HG03571 (cell line): ENCODE measurements around the gene TYR.
"Not testable (repeated sequence)": the region's sequence is repeated elsewhere in the genome, so short reads cannot be mapped to it uniquely, and the experiment has no call there.

Experiments
- ATAC-seq: cut with Tn5 transposase; IDR thresholded peaks from one replicate; pipeline ENCODE4 v1.9.1; 2021; ENCODE audit not compliant: unreplicated experiment

The TYR gene

DNA sequence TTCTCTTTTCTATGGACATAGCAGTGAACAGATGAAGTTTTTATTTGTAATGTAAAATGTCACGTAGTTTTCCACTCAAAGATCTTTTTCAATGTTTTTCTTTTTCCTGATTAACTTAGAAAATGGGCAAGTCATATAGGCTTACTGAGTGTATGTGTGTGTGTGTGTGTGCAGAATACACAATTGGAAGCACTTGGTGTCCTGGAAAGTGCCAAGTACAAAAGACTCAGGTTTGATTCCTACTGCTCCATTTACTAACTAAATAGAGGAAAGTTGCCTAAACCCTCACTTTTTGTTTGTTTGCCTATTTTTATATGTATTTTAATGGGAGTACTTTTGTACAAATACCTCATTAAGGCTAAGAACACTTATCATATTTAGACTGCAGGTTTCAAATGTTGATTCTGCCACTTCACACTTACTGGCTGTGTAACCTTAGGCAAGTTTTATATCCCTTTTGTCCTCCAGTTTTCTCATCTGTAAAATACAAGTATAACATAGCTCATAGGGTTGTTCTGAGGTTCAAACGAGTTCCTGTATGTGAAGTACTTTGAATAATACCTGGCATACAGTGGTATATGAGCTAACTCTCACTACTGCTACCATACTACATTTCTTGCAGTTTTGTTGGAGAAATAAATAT lies 90.1 kb downstream of the TYR start:
- ATAC-seq, result no peak

DNA sequence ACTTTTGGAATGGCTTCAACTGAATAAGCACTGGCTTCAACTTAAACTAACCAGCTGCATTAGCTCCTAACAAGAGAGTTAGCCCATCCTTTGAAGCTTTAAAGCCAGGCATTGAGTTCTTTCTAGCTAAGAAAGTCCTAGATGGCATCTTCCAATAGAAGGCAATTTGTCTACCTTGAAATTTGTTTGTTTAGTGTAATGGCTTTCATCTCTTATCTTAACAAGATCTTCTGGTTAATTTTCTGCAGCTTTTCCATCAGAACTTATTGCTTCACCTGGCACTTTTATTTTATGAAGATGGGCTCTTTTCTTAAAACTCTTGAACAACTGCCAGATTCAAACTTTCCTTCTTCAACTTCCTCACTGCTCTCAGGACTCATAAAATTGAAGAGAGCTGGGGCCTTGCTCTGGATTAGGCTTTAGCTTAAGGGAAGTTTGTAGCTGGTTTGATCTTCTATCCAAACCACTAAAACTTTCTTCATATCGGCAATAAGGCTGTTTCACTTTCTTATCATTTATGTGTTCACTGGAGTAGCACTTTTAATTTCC lies 94.9 kb downstream of the TYR start:
- ATAC-seq, result not testable (repeated sequence)

DNA sequence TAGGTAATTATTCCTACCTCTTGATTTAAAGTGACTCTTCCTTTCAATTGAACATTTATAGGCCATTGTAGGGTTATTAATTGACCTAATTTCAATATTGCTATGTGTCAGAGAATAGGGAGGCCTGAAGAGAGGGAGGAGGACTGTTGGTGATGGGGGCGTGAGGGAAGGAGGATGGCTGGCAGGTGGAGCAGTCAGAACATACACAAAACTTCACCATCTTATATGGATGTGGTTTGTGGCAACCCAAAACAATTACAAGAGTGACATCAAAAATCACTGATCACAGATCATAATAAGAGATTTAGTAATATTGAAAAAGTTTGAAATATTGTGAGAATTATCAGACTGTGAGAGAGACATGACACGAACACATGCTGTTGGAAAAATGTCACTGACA lies 95.5 kb downstream of the TYR start:
- not testable (repeated sequence) for ATAC-seq

DNA sequence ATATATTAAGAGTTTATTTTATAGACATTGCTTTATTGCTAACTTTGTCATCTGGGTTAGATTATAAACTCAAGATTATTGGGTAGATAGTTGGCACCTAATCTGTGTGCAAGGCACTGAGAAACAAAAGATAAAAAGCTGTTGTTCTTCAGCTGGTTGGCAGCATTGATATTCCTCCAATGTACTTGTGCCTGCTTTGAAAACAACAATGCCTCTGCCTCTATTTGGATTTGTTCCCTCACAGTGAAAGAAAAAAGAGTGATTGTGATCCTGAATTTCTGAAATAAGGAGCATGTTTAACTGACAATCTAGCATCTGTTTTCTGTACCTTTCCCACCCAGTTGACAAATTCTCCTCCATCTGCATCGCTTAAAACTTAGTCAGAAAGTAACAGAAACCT lies 98.3 kb downstream of the TYR start:
- no peak for ATAC-seq

DNA sequence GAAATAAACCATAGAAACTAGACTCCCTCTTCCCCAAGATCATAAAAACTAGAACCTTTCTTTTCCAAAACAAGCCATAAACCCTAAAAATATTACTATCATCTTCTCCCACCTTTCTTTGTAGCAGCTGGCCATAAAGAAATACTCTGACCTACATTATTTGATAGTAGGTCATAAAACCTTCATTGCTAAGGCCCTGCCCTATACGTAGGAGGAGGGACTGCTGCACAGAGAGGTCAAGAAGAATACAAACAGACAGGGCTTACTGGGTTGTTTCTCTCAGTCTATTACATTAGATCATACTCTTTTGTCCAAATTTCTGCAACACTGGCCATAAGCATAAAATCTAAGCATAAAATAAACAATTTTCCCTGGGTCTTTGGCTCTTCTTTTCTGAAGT lies 101.5 kb downstream of the TYR start:
- no peak for ATAC-seq

DNA sequence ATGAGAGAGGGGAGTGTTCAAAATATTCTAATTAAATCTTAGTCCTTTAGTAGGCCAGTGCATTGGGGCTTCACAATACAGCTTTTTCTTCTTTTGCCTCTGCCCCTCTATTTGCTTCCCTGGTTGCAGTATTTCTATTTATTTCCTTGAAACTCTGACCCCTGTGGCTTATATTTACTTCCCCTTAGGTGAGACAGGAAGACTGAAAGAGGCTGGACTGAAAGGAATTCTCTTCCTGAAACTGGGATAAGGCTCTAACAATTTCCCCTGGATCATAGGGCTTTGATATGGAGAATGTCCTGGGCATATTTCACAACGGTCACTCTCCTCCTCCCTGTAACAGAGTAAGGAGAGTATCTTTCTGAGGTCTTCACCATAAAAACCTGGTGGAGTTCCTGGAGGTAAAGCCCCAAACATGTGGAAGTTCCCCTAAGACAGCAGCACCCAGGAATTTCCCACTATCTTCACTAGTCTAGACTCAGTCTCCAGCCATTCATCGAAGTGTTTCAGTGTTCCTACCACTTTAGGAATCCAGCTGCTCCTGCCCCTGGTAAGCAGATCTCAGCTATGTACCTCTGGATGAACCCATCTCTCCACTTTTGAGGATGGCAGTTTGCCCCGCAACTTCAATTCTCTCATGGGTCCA lies 103.5 kb downstream of the TYR start:
- ATAC-seq, result not testable (repeated sequence)

DNA sequence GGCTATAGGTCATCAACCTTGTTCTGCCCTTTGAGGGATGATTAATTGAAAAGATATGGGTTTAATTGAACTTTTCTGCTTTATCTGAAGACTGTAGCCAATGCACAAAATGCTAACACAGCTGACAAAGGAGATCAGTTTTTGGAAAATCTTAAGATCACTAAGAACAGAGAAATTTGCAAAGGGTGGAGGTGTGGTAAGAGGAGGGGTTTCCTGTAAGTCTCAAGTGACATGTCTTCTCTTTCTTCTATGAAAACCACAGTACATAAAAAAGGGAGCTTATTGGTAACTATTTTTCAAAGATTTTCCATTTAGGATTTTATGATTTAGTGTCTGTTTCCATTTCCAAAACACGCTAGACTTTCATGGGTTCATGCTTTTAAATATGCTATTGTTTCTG lies 108.9 kb downstream of the TYR start:
- not testable (repeated sequence) for ATAC-seq

DNA sequence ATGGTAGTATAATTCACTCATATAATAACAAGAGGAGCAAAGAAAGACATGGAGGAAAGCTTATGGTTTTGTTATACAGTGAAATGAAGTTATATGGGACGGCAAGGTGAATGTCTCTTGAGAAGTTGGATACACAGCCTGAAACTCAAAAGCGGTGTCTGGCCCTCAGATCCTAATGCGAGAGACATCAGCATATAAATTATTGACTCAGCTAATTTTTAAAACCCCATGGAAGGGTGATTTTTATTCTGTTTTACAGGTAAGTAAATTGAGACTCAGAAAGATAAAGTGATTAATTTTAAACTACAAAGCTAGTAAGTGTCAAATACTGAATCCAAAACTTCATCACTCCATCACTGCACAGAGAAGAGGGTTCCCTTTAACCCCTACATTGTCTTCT lies 110.3 kb downstream of the TYR start:
- ATAC-seq, result not testable (repeated sequence)

DNA sequence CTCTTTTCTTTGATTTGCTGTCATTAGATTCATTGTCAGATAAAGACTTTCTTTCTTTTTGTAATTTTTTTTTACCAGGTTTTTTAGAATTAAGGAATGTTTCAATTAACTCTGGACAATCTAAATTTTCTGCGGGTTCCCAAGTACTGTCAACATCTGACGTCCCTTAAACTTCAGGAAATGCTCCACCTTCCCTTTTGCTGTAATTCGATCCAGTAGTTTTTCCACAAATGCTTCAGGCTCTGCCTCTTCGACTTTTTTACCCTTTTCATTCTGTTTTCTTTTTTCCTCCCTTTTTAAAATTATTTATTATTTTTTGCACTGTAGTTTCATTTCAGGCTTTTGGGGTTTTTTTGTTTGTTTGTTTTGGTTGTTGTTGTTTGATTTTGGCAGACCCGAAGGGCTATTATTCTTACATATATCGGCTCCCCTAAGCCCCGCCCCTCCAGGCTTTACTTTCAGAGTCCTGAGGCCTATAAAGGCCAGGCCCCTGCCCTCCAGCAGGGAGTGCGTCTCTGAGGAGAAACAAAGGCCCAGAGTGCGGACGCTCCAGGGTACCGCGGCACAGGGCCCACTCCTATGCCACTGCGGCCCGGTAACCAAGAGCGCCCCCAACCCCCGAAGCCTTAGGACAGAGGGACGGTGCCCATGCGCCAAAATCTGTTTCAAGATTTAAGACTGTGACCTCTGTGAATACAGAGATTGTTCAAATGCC lies 116.4 kb downstream of the TYR start:
- ATAC-seq, result no peak

DNA sequence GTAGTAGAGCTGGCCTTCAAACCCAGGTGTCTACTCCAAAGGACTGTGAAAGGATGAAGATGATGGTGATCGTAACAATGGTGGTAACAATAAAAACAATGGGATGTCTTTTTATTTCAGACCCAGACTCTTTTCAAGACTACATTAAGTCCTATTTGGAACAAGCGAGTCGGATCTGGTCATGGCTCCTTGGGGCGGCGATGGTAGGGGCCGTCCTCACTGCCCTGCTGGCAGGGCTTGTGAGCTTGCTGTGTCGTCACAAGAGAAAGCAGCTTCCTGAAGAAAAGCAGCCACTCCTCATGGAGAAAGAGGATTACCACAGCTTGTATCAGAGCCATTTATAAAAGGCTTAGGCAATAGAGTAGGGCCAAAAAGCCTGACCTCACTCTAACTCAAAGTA lies 117.3 kb downstream of the TYR start:
- not testable (repeated sequence) for ATAC-seq

DNA sequence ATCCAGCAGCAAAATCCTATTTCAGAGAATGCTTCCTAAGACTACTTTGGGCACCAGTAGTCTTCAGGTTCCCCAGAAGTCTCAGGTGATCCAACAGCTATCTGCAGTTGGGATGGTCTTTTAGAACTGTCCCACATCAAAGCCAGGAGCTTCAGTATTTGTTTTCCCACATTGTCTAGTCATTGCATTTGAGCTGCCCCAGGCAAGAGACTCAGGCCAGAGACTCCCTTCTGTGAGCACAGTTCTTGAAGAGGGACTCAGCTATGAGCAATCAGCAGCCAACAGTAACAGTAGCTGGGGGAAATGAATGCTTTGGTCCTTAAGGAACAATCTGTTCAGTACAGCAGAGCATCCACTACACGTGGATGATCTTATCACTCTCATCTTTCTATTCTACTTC lies 125.4 kb downstream of the TYR start:
- ATAC-seq, result not testable (repeated sequence)

DNA sequence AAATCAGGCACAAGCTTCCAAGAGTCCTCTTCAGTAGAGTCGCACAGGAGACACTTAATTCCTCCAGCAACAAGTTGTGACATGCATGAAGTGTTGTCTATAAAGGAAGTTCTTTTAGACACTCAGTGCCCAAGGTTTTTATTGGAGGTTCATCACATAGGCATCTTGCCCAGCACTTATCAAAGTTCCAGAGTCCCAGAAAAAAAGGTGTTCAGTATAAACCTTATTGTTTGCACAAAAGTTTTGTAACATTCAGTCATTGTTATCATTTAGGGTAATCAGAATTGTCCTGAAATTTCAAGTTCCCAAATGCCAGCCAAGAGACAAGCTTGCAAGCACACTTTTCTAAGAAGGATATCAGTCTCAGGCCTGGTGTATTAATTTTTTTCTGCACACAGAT lies 130.6 kb downstream of the TYR start:
- not testable (repeated sequence) for ATAC-seq

DNA sequence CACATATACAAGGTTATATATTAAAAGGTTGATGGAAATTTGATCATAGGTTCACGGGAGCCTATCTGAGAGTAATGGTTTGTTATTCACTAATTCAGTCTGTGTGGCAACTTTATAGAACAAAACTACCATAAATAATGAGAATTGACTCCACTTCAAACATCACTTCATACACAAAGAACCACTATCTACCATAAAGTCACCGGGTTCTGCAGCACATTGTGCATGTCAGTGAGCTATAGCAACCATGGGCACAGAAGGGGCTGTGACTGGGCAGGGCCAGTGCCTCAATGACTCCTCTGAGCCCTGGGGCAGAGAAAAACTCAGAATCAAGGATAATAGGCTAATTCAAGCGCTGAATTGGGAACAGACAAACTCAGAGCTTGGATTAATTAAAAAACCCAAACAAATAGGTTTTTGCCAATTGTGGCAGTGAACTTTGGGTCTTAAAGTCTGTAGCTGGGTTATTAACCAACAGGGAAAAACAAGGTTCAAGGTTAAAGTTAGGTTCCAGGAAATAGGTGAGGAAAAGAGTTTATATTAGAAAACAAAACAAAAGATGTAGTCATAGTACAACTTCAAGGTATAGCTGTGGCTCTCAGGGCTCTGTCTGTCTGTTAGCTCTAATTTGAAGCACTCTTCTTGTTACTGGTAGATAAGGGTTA lies 131.8 kb downstream of the TYR start:
- not testable (repeated sequence) for ATAC-seq

DNA sequence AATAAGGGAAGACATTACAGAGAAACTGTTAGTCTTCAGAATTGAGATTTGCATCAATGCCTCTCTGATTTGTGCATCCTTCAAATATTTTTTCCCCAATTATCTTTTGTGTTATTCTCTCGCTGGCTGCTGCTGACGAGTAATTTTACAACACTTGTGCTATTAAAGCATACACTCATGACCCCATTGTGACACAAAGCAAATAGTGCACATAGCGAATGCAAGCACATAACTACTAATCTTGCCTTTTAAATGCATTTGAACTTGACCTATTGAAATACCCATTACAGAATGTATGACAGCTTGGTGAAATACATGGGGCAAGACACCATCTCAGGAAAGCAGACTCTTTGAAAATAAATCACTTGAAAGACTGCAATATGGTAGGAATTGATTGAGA lies 132.9 kb downstream of the TYR start:
- ATAC-seq, result not testable (repeated sequence)

DNA sequence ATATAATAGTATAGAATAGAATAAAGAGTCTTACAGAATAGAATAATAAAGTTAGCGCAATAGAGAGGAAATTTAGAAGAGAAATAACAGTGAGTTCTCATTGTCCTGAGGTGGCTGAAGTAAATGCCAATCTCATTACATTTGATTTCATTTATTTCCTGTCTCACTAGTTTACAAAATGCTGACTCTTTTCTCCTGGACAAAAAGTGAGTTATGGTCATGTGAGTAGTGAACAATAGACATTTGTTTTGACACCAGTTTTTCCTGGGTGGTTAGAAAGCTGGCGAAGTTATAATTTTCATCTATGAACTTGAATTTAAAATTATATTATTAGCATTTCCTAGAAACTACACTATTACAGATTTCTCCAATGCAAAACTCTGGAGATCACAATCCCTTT lies 143.7 kb downstream of the TYR start:
- ATAC-seq, result no peak

DNA sequence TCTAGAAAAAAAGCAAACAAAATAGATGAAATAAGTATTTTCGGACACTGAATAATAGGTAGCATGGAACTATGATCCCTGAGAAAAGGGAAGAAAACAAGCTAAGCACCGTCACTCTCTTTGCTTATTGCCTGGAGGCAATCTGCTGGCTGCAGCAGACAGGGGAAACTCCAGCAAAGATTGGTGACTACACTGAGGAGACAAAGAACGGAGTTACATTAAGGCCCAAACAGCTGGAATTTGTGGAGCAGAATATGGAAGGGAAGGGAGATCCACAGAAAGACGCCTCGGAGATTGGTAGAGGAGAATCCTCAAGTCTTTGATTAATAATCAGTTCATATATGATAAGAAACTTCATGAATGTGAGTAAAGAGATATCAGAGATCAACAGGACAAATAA lies 150.2 kb downstream of the TYR start:
- ATAC-seq, result no peak

DNA sequence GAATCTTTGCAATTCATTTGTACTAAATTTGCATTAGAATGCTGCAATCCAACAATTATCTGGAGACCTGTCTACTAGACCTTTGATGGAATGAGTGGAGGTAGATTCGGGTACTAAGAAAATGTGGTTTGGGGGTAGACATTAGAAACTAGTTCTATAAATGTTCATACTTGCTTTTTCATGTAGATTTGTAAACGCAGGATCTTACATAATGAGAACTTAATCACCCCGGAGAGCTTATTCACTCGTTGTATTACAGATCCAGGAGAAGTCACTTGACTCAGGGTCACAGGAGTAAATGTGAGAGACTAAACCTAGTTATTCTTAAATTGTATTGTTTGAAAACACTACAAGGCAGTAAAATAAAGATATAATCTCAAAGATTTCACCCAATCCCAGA lies 154.3 kb downstream of the TYR start:
- ATAC-seq, result not testable (repeated sequence)

DNA sequence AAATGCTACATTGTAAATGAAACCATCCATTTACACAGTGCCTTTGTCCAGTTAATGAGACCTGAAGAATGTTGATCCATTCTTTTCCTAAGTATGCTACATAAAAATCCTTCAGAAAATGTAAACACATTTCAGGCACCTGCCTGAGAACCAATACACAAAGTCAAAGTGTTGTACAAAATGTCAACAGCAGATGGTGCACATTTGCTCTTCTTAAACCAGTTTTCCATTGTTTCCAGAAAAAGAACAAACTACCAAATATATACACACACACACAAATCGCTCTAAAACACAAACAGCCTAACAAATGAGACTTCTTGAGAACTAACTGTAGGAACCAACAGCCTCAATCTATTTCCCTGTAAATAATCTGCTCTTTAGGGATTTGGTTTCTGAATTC lies 156.0 kb downstream of the TYR start:
- not testable (repeated sequence) for ATAC-seq

DNA sequence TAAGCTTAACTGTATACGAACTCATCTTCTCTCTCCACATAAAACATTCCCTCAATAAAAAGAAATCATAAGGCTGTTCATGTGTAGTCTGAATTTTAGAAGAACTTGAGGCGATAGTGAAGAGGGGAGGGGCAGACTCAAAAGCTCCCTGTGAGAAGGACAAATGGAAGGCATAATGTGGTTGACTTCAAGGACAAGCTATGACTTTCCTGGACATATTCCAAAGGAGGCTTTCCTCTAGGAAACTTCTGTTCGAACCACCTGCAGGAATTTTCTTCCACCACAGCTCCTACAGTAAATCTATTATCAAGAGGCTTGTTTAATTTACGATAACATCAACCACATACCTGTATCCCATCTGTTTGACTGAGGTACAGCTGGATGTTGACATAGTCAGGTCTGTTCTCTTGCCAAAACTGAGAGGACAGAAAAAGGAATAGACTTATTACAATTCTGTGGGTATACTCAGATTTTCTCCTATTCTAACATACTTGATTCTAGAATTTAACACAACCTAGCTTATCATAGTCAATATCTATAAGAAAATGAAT lies 159.5 kb downstream of the TYR start:
- not testable (repeated sequence) for ATAC-seq

DNA sequence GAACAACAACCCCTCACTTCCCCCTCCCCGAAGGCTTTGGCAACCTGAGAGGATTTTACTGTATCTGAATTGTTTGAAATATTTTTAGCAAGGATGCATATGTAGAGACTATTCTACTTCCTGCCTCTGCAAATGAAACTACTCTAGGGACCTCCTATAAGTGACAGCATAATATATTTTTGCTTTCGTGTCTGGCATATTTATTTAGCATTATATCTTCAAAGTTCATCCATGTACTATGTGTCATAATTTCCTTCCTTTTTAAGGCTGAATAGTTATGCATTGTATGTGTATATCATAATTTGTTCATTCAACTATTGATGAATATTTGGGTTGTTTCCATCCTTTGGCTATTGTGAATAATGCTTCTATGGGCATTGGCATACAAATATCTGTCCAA lies 160.4 kb downstream of the TYR start:
- not testable (repeated sequence) for ATAC-seq

DNA sequence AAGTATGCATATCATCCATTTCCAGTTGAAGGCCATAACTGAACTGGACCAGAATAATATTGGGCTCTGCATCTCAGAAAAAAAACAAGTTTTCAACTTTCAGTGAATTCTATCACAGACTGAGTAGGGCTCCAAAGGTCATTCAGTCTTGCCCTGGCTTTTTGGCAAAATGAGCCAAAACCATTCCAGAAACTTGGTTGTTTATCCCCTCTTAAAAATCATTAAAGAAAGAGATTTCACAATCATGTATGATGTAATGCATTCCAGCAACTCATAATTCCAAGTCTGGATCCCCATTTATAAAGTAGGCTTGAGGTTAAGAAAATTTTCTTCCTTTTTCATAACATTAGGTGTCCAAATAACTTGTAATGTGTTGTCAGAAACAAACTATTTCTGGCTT lies 162.8 kb downstream of the TYR start:
- not testable (repeated sequence) for ATAC-seq
